Lung (tissue), 12 donors: ENCODE data around the gene KDM2B. TPM values are rescaled to one million over a fixed set of nuclear protein-coding genes. Genes with fewer than 3 reads are reported as not detected.

Experiments used
- ATAC-seq: fragments of 200-7000 bp; cut with Tn5 transposase; one replicate; pipeline ENCODE4 v1.9.1; 2020; ENCODE audit warnings: moderate number of reproducible peaks; ENCODE audit not compliant: insufficient read depth, low FRiP score
- DNase-seq, 3 donors: peaks; one replicate each; pipeline ENCODE4 v3.0.0-alpha.2; 2013 to 2017
- H3K27ac ChIP-seq, 2 donors: one replicate each; pipeline ENCODE4 v1.5.1; 2013; ENCODE audit warnings: mild to moderate bottlenecking in 2 of 2, moderate library complexity in 2 of 2, control low read depth in 1 of 2, inconsistent platforms in 1 of 2, low read depth in 1 of 2, low read length in 1 of 2
- H3K27me3 ChIP-seq, 3 donors: one replicate each; pipeline ENCODE4 v1.5.1; 2013; ENCODE audit warnings: low read length in 2 of 3; ENCODE audit not compliant: control insufficient read depth in 3 of 3, insufficient read depth in 3 of 3
- H3K36me3 ChIP-seq, 4 donors: one replicate each; pipeline ENCODE4 v1.5.1; 2013; ENCODE audit warnings: low read length in 4 of 4, mild to moderate bottlenecking in 1 of 4, moderate library complexity in 1 of 4; ENCODE audit not compliant: control insufficient read depth in 4 of 4, insufficient read depth in 4 of 4
- H3K4me1 ChIP-seq, 5 donors: one replicate each; pipeline ENCODE4 v1.5.1; 2013; ENCODE audit warnings: low read length in 5 of 5, mild to moderate bottlenecking in 2 of 5, moderate library complexity in 1 of 5; ENCODE audit not compliant: control insufficient read depth in 5 of 5, insufficient read depth in 5 of 5
- H3K4me3 ChIP-seq: one replicate; pipeline ENCODE4 v1.5.1; 2013; ENCODE audit warnings: mild to moderate bottlenecking, control low read depth, moderate library complexity
- H3K9ac ChIP-seq, 2 donors: one replicate each; pipeline ENCODE4 v1.5.1; 2013; ENCODE audit warnings: low read length in 2 of 2, control low read depth in 1 of 2; ENCODE audit not compliant: insufficient read depth in 1 of 2
- H3K9me3 ChIP-seq, 4 donors: one replicate each; pipeline ENCODE4 v1.5.1; 2013; ENCODE audit warnings: low read length in 3 of 4, mild to moderate bottlenecking in 1 of 4, moderate library complexity in 1 of 4; ENCODE audit not compliant: control insufficient read depth in 4 of 4, insufficient read depth in 3 of 4
- CTCF ChIP-seq: IDR thresholded peaks from 2 replicates; pipeline ENCODE4 v1.5.1; 2012; ENCODE audit warnings: mild to moderate bottlenecking; ENCODE audit errors: control extremely low read depth, extremely low read depth
- WGBS, 2 donors: extraction: QIAGEN DNeasy Blood & Tissue Kit; methylation state at CpG; one replicate each; pipeline ENCODE4 v1.1.7; 2013; 5-methylcytosine and 5-hydroxymethylcytosine counted together
- polyA plus RNA-seq, 2 donors: library from polyadenylated mRNA; stranded (reverse); fragments of 200-250 nt; gene quantifications; one replicate each; pipeline ENCODE4 v1.2.1, GENCODE V29; 2013
- total RNA-seq, 2 donors: library from RNA; depleted of rRNA in 1 of 2; stranded (reverse); fragments of >200 nt in 1 of 2; gene quantifications; one replicate each; pipeline ENCODE4 v1.2.1, GENCODE V29; 2014 to 2021
- donor health status: control.
- donor health status: control.
- donor health status: Bipolar disorder and iron deficiency.
- donor health status: healthy.
- donor health status: DM: yes; HTN: yes; CAD: no.

Gene KDM2B
- total and polyA plus RNA-seq, 4 donors = 13.8 to 44.5 (median 24.6) TPM

- no peaks in the 10 kb centered on the region for H3K36me3 ChIP-seq
- no peaks in the 10 kb centered on the region for H3K9me3 ChIP-seq
- TF ChIP-seq CTCF = no peak
- peak; percentile 62 to 78 (median 78) for DNase-seq
- H3K27me3 ChIP-seq = no peaks in the 10 kb centered on the region
- peak overlapping the region in 1 of 2 donors; percentile 70 for H3K9ac ChIP-seq
- 22 to 31% methylated on average over 17 of the region's 17 CpGs for WGBS, 2 donors
- H3K4me1 ChIP-seq = peaks cover 0 to 40% (median 11%) of the 10 kb centered on the region in 5 donors
- H3K4me3 ChIP-seq = no peak overlapping the region
- no peak for ATAC-seq
- peak overlapping the region in 1 of 2 donors; percentile 84 for H3K27ac ChIP-seq
These were observed 1.0 kb upstream of the KDM2B start for GRCh38 chr12:121581686-121582429.

- H3K9me3 ChIP-seq = no peaks in the 10 kb centered on the region
- DNase-seq (peak; percentile 88 to 89 (median 88)), ATAC-seq (peak; percentile 45)
- H3K27me3 ChIP-seq = no peaks in the 10 kb centered on the region
- peak overlapping the region; percentile 48 for H3K4me3 ChIP-seq
- H3K27ac ChIP-seq = peak overlapping the region; percentile 36 to 84
- H3K9ac ChIP-seq = peak overlapping the region; percentile 40 to 93
- peaks cover 0 to 50% (median 11%) of the 10 kb centered on the region in 5 donors for H3K4me1 ChIP-seq
- H3K36me3 ChIP-seq = peaks cover 0 to 3% (median under 1%) of the 10 kb centered on the region in 4 donors
- TF ChIP-seq CTCF = no peak
- WGBS, 2 donors = 1% methylated on average over 52 to 53 of the region's 54 CpGs
These were observed 598 bp downstream of the KDM2B start for GRCh38 chr12:121579981-121580868.

- TF ChIP-seq CTCF = no peak
- Histone ChIP-seq H3K27me3 (no peaks in the 10 kb centered on the region), H3K27ac (peak overlapping the region; percentile 13 to 54), H3K36me3 (peaks cover 0 to 9% (median 5%) of the 10 kb centered on the region in 4 donors), H3K9me3 (no peaks in the 10 kb centered on the region), H3K4me1 (peaks cover 0 to 50% (median 11%) of the 10 kb centered on the region in 5 donors), H3K4me3 (peak overlapping the region; percentile 39), H3K9ac (peak overlapping the region in 1 of 2 donors; percentile 93)
- DNase-seq = peak; percentile 65 to 76 (median 73)
- ATAC-seq = no peak
- WGBS, 2 donors = 0 to 1% methylated on average over 49 to 53 of the region's 53 CpGs
These were observed 1.5 kb downstream of the KDM2B start for GRCh38 chr12:121579190-121579791.
